HUDEP-2 (cell line): Measurements from ENCODE around the gene LRRC2.
"Not testable (repeated sequence)": the region's sequence is repeated elsewhere in the genome, so short reads cannot be mapped to it uniquely, and the experiment has no call there.

Experiments used
- DNase-seq, 76 experiments: peaks; one replicate each; lab custom pipeline; 2025; ENCODE audit not compliant: unreplicated experiment in 76 of 76; lab: John Stamatoyannopoulos, UW

LRRC2 gene

DNA sequence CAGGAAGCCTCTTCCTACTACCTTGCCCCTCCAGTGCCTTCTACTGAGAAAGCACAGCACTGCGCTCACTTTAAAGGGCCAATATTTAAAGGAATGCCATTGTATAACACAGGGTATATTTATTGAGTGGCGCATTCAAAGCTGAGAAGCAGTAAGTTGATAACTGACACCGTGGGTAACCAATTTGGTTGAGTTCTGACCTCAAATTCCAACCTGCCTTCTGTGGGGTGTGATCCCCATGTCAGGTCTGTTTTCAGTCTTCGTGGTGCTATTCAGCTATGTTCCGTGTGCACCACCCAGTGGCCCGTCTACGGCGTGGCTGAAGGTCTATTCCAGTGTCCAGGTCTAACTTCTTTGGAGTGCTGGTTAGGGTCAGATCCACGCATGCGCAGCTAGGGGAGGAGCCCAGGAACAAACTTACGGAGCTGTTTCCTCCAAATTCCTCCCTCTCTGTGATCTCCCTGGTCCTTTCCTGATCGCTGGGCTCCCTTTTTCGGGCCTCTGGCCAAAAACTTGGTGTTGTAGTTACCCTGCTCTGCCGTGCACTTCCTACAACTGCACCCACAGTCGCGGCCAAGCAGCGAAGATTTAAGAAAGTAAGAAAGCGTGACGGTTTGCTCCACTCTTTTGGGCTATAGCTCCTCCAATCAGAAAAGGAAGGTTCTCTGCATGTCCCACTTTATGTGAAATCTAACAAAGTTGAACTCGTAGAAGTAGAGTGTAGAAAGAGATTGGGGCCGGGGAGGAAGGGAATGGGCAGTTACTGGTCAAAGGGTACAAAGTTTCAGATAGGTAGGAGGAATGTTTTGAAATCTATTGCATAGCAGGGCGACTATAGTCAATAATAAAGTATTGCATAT, 7.7 kb downstream of the LRRC2 start:
- peak in 75 of 76 experiments; percentile 47 to 92 (median 83) for DNase-seq

DNA sequence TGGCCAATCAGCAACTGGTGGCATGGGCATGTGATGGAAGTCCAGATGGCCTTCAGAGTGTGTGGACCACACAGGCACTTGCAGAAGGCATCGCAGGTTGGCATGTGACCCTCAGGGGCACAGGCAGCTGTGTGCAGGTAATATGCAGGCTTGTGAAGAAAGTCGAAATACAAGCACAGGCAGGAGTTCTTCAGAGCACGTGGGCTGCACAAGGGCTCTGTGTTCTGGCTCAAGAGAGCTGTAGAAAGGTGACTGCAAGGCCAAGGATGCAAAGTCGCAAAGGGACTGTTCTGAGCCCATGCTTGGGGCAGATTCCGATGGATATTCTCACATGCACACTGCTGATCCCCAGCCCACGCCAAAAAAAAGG, 8.3 kb downstream of the LRRC2 start:
- no peak for DNase-seq

GRCh38 chr3:46553154-46553553, 12.9 kb downstream of the LRRC2 start:
- no peak for DNase-seq

- DNase-seq, result no peak
Measured at GRCh38 chr3:46552538-46552937, 13.6 kb downstream of the LRRC2 start.

- DNase-seq, result no peak
Measured at GRCh38 chr3:46551615-46552014, 14.5 kb downstream of the LRRC2 start.

DNA sequence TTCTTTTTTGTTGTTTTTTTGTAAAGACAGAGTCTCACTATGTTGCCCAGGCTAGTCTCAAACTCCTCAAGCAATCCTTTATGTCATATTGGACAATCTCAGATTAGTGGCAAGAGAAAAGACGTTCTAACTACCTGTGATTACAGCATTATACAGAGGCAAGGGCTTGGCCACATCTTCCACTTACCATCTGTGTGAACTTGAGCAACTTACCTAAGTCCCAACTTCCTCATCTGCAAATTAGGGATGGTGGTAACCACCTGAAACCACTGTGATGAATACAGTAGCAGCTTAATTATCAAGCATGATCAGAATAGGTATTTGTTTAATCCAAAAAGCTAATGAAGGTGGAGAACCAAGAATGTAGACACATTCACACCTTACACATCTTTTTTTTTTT, 16.1 kb downstream of the LRRC2 start:
- DNase-seq, result no peak

DNA sequence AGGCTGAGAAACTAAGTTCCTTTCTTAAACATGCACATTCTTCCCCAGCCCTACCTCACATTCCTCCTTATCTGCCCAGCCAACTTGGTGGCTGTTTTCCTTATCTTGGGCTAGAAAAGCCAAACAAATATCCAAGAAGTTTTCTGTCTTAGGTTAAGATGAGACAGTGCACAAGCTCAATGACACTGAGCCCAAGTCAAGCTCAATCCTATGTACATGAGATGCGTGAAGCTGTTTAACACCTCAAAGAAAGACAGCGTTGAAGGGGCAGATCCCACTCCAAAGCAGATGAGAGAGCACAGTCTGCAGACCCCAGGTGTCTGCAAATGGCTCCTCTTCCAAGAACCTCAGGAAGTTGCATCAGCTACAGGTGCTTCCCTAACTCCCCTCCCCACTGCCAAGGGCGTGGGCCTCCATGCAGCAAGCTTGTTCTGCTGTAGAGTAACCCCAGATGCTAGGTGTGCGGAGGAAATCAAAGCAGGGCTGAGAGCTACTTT, 16.6 kb downstream of the LRRC2 start:
- DNase-seq, result peak in 53 of 76 experiments; percentile 2 to 79 (median 36)

DNA sequence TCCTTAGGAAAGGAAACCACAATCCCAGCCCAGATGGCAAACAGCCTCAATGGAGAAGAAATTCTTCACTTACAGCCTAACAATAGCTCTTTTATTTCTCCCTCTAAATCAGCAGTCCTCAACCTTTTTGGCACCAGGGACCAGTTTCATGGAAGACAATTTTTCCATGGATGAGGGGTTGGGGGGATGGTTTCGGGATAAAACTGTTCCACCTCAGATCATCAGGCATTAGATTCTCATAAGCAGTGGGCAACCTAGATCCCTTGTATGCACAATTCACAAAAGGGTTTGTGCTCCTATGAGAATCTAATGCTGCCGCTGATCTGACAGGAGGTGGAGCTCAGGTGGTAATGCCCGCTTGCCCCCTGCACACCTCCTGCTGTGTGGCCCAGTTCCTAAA, 17.5 kb downstream of the LRRC2 start:
- DNase-seq, result not testable (repeated sequence)

DNA sequence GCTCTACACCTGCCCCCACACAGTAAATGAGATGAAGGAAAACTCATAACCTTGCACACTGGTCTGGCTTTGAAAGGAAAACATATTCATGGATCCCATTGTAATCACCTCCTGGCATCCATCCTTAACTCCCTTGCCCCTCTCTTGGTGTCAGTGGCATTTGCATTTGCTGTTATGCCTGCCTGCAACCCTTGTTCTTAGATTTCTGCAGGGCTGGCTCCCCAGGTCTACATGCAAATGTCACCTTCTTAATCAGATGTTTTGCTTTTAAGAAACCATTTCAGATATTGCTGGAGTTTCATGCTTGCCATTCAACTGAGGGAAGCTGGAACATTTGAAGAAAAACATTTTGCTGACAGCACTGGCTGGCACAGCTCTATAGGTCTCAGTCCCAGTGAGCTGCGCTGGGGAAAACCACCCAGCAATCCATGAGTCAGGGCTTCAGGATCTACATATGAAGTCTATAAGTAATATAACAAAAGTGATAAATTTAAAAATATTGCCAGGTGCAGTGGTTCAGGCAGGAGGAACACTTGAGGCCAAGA, 19.1 kb downstream of the LRRC2 start:
- no peak for DNase-seq

DNA sequence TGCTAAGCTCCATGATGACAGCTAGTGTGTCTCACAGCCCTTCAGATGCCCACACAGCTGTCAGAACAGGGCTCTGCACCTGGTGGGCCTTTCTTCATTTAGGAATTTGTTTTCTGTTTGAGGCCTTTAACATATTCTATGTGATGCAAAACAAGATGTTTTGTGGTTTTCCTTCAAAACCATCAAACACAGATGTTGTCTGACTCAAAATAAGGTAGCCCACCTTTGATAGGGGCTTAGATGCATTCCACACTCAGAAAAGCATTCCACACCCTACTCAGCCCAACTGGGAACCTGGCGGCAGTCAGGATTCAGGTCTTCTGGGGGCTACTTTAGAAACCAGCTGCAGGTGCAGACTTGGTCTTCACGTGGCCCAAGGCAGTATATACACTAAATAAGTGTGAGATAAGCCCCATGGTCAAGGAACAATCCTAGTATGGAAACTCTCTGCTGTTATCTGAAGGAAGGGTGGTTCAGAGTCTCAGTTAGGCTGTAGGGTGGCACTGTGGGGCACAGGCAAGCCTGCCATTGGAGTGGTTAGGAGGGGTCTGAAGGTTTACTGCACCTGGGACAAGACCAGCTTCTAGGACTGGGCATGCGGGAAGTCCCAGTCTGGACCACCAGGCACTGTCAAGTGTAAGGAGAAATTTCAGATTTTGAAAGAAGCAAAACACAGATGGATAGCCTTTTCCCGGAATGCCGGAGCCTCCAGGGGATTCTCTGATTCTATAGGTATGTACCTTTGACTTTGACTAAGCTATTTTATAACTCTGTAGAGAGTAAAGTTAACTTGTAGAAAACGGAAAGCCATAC, 20.1 kb downstream of the LRRC2 start:
- no peak for DNase-seq

GRCh38 chr3:46544771-46545503, 21.2 kb downstream of the LRRC2 start:
- no peak for DNase-seq

- DNase-seq, result no peak
Measured at GRCh38 chr3:46542801-46543201, 23.3 kb downstream of the LRRC2 start.

- no peak for DNase-seq
Measured at GRCh38 chr3:46542344-46542743, 23.8 kb downstream of the LRRC2 start.

- no peak for DNase-seq
Measured at GRCh38 chr3:46541835-46542234, 24.3 kb downstream of the LRRC2 start.

GRCh38 chr3:46540550-46540949, 25.6 kb downstream of the LRRC2 start:
- no peak for DNase-seq

- no peak for DNase-seq
Measured at GRCh38 chr3:46539443-46540005, 26.6 kb downstream of the LRRC2 start.

- DNase-seq, result no peak
Measured at GRCh38 chr3:46538803-46539442, 27.2 kb downstream of the LRRC2 start.

GRCh38 chr3:46538425-46538802, 27.7 kb downstream of the LRRC2 start:
- not testable (repeated sequence) for DNase-seq

DNA sequence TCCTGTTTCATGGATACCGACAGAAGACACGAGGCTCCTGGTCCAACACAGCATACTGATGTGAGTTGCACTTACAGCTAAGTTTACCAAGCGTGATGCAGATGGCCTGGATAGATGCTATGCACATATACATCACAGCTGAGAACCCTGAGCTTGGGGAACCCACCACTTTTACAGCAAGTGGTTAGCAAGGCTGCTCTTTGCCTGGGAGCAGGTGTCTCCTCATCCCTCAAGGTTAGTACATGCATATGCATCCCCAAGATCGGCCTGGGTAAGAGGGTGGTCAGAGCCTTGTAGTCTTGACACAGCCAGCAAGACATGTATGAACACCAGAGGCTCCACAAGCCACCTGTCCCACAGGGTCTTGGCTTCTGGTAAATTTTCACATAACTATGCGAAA, 28.3 kb downstream of the LRRC2 start:
- no peak for DNase-seq

DNA sequence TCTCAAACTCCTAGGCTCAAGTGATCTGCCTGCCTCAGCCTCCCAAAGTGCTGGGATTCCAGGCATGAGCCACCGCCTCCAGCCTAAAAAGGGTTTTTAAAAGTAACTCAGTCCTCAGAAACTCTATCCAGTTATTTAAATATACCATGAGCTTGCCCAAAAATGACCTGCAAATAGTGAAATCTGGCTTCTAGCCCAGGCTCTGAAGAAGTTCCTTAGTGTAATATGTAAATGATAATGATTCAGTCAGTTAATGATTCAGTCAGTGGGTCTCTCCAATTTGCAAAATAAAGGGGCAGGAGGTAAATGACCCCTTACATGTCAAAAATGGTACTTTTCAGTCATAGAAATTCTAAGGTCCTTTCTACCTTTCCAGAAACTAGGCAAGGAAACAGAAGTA, 28.8 kb downstream of the LRRC2 start:
- DNase-seq, result no peak
